Measurements from ENCODE around the gene OSTF1. TPM values are rescaled to one million over a fixed set of nuclear protein-coding genes. Genes with fewer than 3 reads are reported as not detected.

Gene OSTF1
- total and polyA plus RNA-seq, 10 of the 15 experiments (the other 5 are each of a cell fraction or from before 2014, with no cell fraction given): 36.2 to 82.4 (median 46.9) TPM

- TF ChIP-seq MTA2 (IDR thresholded peaks at IDR 0.05; ENCODE audit: low read depth): no peak
Observed at GRCh38 chr9:75130172-75130571, 41.9 kb downstream of the OSTF1 start (continued).

GRCh38 chr9:75130621-75131230 lies 42.4 kb downstream of the OSTF1 start:
- ChIA-PET RAD21 (ENCODE audit: unreplicated experiment) (no interaction called here), SMC1A (ENCODE audit: uncharacterized antibody, unreplicated experiment) (interaction anchor here (1.2 kb wide), 1 partner anchor 27 kb away, joined by 3 read pairs; no protein-coding TSS in a partner anchor), POLR2A (no interaction called here), CTCF (interaction anchor here (1.0 to 1.3 kb wide), 2 partner anchors 10 to 44 kb away, joined by 3 read pairs; no protein-coding TSS in a partner anchor)
- Histone ChIP-seq H2AFZ (ENCODE audit: control insufficient read depth, low read depth, low read length) (no peak overlapping the region), H3K79me2 (ENCODE audit: control insufficient read depth, insufficient read depth, low read length) (no peaks in the 10 kb centered on the region), H4K20me1 (ENCODE audit: control insufficient read depth, insufficient read depth) (no peaks in the 10 kb centered on the region), H3K4me3 (no peak overlapping the region), H3K27me3 (replicated peaks in 1 of 2; ENCODE audit: control insufficient read depth in 2 of 2, insufficient read depth in 2 of 2, low read length in 1 of 2) (no peaks in the 10 kb centered on the region), H3K9me3 (replicated peaks; ENCODE audit: control insufficient read depth, insufficient read depth, low read length) (no peaks in the 10 kb centered on the region), H3K9ac (ENCODE audit: control insufficient read depth, insufficient read depth, low read length) (no peak overlapping the region), H3K4me2 (ENCODE audit: control insufficient read depth, insufficient read depth) (no peak overlapping the region), H3K27ac (ENCODE audit: control insufficient read depth, insufficient read depth) (no peak overlapping the region), H3K36me3 (ENCODE audit: control insufficient read depth in 2 of 2, insufficient read depth in 2 of 2, low read length in 1 of 2) (peaks cover 2 to 18% of the 10 kb centered on the region in 2 experiments; a peak in 3 of 4 replicates), H3K4me1 (ENCODE audit: control insufficient read depth, insufficient read depth, low read length) (no peaks in the 10 kb centered on the region)
- intact Hi-C loops (cut with micrococcal nuclease; ENCODE audit: unreplicated experiment) (no loop called here), in situ Hi-C loops (cut with MboI) (no loop called here)
- no peak for DNase-seq (ENCODE audit: low read depth, low spot score)
- TF ChIP-seq CBX5 (IDR thresholded peaks at IDR 0.05; ENCODE audit: low read depth) (no peak), ZNF207 (IDR thresholded peaks at IDR 0.05; ENCODE audit: borderline replicate concordance) (no peak), ZNF687 (IDR thresholded peaks at IDR 0.05) (no peak), ATF2 (IDR thresholded peaks at IDR 0.05; ENCODE audit: low read length) (no peak), NR2C2 (IDR thresholded peaks at IDR 0.05; ENCODE audit: borderline replicate concordance, control insufficient read depth, insufficient read length, low read depth) (no peak), NFXL1 (IDR thresholded peaks at IDR 0.05; ENCODE audit: borderline replicate concordance) (no peak), ZNF24 (IDR thresholded peaks at IDR 0.05) (no peak)
- ATAC-seq: no peak
- no TSS peak for BruUV-seq (replicated peaks)
- FAIRE-seq: no peak
- 69% methylated on average over 5 of the region's 5 CpGs for WGBS (ENCODE audit: insufficient coverage, insufficient replicate concordance, low lambda C conversion rate, missing lambda C conversion rate)

All from GM12878 (cell line).